ENCODE results near the gene E2F3.

DNA sequence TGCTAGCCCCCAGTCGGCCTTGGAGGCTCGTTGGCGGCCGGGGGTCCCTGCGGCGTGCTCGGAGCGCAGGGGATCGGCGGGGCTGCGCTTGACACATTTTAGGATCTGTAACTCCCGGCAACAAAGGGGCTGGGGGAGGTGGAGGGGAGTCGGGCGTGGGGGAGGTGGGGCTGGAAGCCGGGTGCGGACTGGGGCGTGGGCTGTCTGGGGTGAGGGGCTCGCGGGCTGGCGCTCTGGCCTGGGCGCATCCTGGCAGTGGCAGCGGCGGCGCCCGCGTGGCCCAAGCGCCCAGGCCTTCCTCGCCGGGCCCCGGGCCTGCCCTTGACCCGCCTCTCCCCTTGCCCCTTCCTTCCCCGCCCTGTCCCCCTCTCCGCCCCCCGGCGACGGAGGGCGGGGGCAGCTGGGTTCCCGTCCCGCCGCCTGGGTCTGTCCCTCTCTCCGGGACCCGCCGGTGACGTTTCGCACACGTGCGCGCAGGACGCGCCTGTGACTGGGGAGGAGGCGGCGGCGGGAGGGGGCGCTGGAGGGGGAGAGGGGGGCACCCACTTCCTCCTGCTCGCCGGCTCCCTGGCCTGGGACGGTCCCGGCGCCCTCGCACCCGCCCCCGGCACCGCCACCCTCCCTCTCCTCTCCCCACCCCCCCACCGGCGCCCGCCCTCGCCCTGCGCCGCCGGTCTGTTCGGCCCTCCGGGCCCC, 1.5 kb downstream of the E2F3 start:
- TF ChIP-seq, protein P1, sequence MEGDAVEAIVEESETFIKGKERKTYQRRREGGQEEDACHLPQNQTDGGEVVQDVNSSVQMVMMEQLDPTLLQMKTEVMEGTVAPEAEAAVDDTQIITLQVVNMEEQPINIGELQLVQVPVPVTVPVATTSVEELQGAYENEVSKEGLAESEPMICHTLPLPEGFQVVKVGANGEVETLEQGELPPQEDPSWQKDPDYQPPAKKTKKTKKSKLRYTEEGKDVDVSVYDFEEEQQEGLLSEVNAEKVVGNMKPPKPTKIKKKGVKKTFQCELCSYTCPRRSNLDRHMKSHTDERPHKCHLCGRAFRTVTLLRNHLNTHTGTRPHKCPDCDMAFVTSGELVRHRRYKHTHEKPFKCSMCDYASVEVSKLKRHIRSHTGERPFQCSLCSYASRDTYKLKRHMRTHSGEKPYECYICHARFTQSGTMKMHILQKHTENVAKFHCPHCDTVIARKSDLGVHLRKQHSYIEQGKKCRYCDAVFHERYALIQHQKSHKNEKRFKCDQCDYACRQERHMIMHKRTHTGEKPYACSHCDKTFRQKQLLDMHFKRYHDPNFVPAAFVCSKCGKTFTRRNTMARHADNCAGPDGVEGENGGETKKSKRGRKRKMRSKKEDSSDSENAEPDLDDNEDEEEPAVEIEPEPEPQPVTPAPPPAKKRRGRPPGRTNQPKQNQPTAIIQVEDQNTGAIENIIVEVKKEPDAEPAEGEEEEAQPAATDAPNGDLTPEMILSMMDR (IDR thresholded peaks at IDR 0.05), result no peak
- TF ChIP-seq POLR2A (IDR thresholded peaks at IDR 0.05), result peak in 1 of 2 donors; percentile 26

All from uterus (tissue), 2 donors.